NCI-H510A treated with DMSO at 0.1 percent for 48 hours (cell line): ENCODE results near the gene RIMBP3B.
"Not testable (repeated sequence)": the region's sequence is repeated elsewhere in the genome, so short reads cannot be mapped to it uniquely, and the experiment has no call there.

ENCODE experiments used
- DNase-seq: peaks from one replicate; lab custom pipeline; 2025; lab: John Stamatoyannopoulos, UW

RIMBP3B gene

GRCh38 chr22:21383701-21384467 lies at the start of gene RIMBP3B:
RIMBP3B (plus strand) TSS chr22:21383751; CDS start chr22:21383859, 108 bp downstream.
- DNase-seq, result not testable (repeated sequence)

GRCh38 chr22:21357527-21357926 lies 26.0 kb upstream of the RIMBP3B start:
- DNase-seq, result not testable (repeated sequence)

GRCh38 chr22:21360525-21360924 lies 23.0 kb upstream of the RIMBP3B start:
- not testable (repeated sequence) for DNase-seq

- not testable (repeated sequence) for DNase-seq
These were observed 21.1 kb upstream of the RIMBP3B start for GRCh38 chr22:21362473-21362872.

- not testable (repeated sequence) for DNase-seq
These were observed 20.5 kb upstream of the RIMBP3B start for GRCh38 chr22:21363061-21363460.

GRCh38 chr22:21363803-21364202 lies 19.7 kb upstream of the RIMBP3B start:
- not testable (repeated sequence) for DNase-seq

- not testable (repeated sequence) for DNase-seq
These were observed 19.2 kb upstream of the RIMBP3B start for GRCh38 chr22:21364362-21364761.

GRCh38 chr22:21365337-21365736 lies 18.2 kb upstream of the RIMBP3B start:
- DNase-seq, result not testable (repeated sequence)

- not testable (repeated sequence) for DNase-seq
These were observed 14.8 kb upstream of the RIMBP3B start for GRCh38 chr22:21368603-21369310.

- not testable (repeated sequence) for DNase-seq
These were observed 7.7 kb upstream of the RIMBP3B start for GRCh38 chr22:21375880-21376279.

- DNase-seq, result not testable (repeated sequence)
These were observed 1.2 kb downstream of the RIMBP3B start for GRCh38 chr22:21384468-21385357.

GRCh38 chr22:21389480-21389879 lies 5.9 kb downstream of the RIMBP3B start:
- DNase-seq, result not testable (repeated sequence)

- DNase-seq, result not testable (repeated sequence)
These were observed 6.5 kb downstream of the RIMBP3B start for GRCh38 chr22:21390013-21390412.

GRCh38 chr22:21394613-21395012 lies 11.1 kb downstream of the RIMBP3B start:
- DNase-seq, result not testable (repeated sequence)

GRCh38 chr22:21401197-21401969 lies 17.8 kb downstream of the RIMBP3B start:
- not testable (repeated sequence) for DNase-seq

GRCh38 chr22:21402763-21403314 lies 19.3 kb downstream of the RIMBP3B start:
- DNase-seq, result not testable (repeated sequence)

- DNase-seq, result not testable (repeated sequence)
These were observed 23.6 kb downstream of the RIMBP3B start for GRCh38 chr22:21407139-21407538.

GRCh38 chr22:21407792-21408191 lies 24.2 kb downstream of the RIMBP3B start:
- not testable (repeated sequence) for DNase-seq

- not testable (repeated sequence) for DNase-seq
These were observed 32.8 kb downstream of the RIMBP3B start for GRCh38 chr22:21416375-21416774.

GRCh38 chr22:21417227-21417746 lies 33.7 kb downstream of the RIMBP3B start, which contains the start of gene HIC2:
HIC2 (plus strand) TSS chr22:21417371; CDS start chr22:21442832, 25,461 bp downstream.
- not testable (repeated sequence) for DNase-seq
